Neuronal stem cell (in vitro differentiated cells): ENCODE results near the gene NUDT8.
A peak's percentile ranks its signal among the peaks of the same experiment; 100 is the strongest.

Source experiments
- DNase-seq: peaks from one replicate; pipeline ENCODE4 v3.0.0-alpha.2; 2013; ENCODE audit warnings: low spot score
- H2AFZ ChIP-seq: one replicate; pipeline ENCODE4 v1.6.1; 2013; ENCODE audit warnings: mild to moderate bottlenecking, low read length, inconsistent platforms
- H2AK5ac ChIP-seq: 2 replicates; pipeline ENCODE4 v1.6.1; 2013; ENCODE audit warnings: low read depth, mild to moderate bottlenecking, inconsistent platforms, low read length, moderate library complexity, mixed read lengths
- H2BK120ac ChIP-seq: 2 replicates; pipeline ENCODE4 v1.6.1; 2013; ENCODE audit warnings: low read depth, mild to moderate bottlenecking, inconsistent platforms, low read length, moderate library complexity, mixed read lengths
- H2BK12ac ChIP-seq: one replicate; pipeline ENCODE4 v1.6.1; 2013; ENCODE audit warnings: low read length, inconsistent platforms
- H2BK15ac ChIP-seq: 2 replicates; pipeline ENCODE4 v1.6.1; 2013; ENCODE audit warnings: mild to moderate bottlenecking, low read length, inconsistent platforms, mixed read lengths
- H2BK5ac ChIP-seq: one replicate; pipeline ENCODE4 v1.6.1; 2013; ENCODE audit warnings: inconsistent platforms, mild to moderate bottlenecking, low read length, moderate library complexity
- H3K14ac ChIP-seq: one replicate; pipeline ENCODE4 v1.6.1; 2013; ENCODE audit warnings: low read length, inconsistent platforms
- H3K18ac ChIP-seq: 2 replicates; pipeline ENCODE4 v1.6.1; 2013; ENCODE audit warnings: low read length, inconsistent platforms
- H3K23ac ChIP-seq: 2 replicates; pipeline ENCODE4 v1.6.1; 2013; ENCODE audit warnings: low read depth, mild to moderate bottlenecking, mixed read lengths, low read length, inconsistent platforms; ENCODE audit not compliant: poor library complexity
- H3K27ac ChIP-seq: replicated peaks from 3 replicates; pipeline ENCODE4 v1.5.1; 2013; ENCODE audit warnings: low read length, inconsistent platforms
- H3K27me3 ChIP-seq, 3 experiments: 2 replicates each; pipeline ENCODE4 v1.6.1; 2013; ENCODE audit warnings: low read length in 3 of 3, mild to moderate bottlenecking in 2 of 3, inconsistent platforms in 1 of 3, low read depth in 1 of 3, mixed read lengths in 1 of 3, moderate library complexity in 1 of 3; ENCODE audit not compliant: control insufficient read depth in 3 of 3, insufficient read depth in 3 of 3
- H3K36me3 ChIP-seq, 2 donors: replicated peaks in 1 of 2; 2 replicates each; pipeline ENCODE4 v1.6.1; 2013; ENCODE audit warnings: low read length in 2 of 2; ENCODE audit not compliant: control insufficient read depth in 2 of 2, insufficient read depth in 2 of 2
- H3K4ac ChIP-seq: 2 replicates; pipeline ENCODE4 v1.6.1; 2013; ENCODE audit warnings: inconsistent platforms, mild to moderate bottlenecking, low read length, moderate library complexity
- H3K4me1 ChIP-seq, 2 donors: 1 replicate in 1 of 2; 2 replicates in 1 of 2; pipeline ENCODE4 v1.6.1; 2013; ENCODE audit warnings: low read length in 2 of 2, low read depth in 1 of 2; ENCODE audit not compliant: control insufficient read depth in 2 of 2, insufficient read depth in 1 of 2
- H3K4me2 ChIP-seq: one replicate; pipeline ENCODE4 v1.6.1; 2013; ENCODE audit warnings: mild to moderate bottlenecking, low read length, inconsistent platforms; ENCODE audit not compliant: insufficient read depth, poor library complexity, severe bottlenecking
- H3K4me3 ChIP-seq, 2 donors: 2 replicates each; pipeline ENCODE4 v1.5.1; 2013; ENCODE audit warnings: low read length in 2 of 2, mild to moderate bottlenecking in 2 of 2, inconsistent platforms in 1 of 2, moderate library complexity in 1 of 2
- H3K79me1 ChIP-seq: one replicate; pipeline ENCODE4 v1.6.1; 2013; ENCODE audit warnings: low read depth, mild to moderate bottlenecking, inconsistent platforms, low read length, moderate library complexity
- H3K9ac ChIP-seq: one replicate; pipeline ENCODE4 v1.6.1; 2013; ENCODE audit warnings: mild to moderate bottlenecking, low read depth, low read length, inconsistent platforms; ENCODE audit not compliant: poor library complexity
- H3K9me3 ChIP-seq, 2 donors: replicated peaks in 1 of 2; 2 replicates each; pipeline versions ENCODE3 to v1.6.1; 2013; ENCODE audit warnings: low read length in 2 of 2, mild to moderate bottlenecking in 2 of 2, inconsistent platforms in 1 of 2, low read depth in 1 of 2, mixed read lengths in 1 of 2, moderate library complexity in 1 of 2; ENCODE audit not compliant: control insufficient read depth in 2 of 2, insufficient read depth in 1 of 2
- H4K8ac ChIP-seq: one replicate; pipeline ENCODE4 v1.6.1; 2013; ENCODE audit warnings: low read depth, mild to moderate bottlenecking, inconsistent platforms, low read length, moderate library complexity
- H4K91ac ChIP-seq: one replicate; pipeline ENCODE4 v1.6.1; 2013; ENCODE audit warnings: low read length, low read depth, mild to moderate bottlenecking, inconsistent platforms; ENCODE audit not compliant: poor library complexity
- WGBS, 2 donors: extraction: QIAGEN DNeasy Blood & Tissue Kit; methylation state at CpG; one replicate each; pipeline ENCODE4 v1.1.7; 2013; ENCODE audit warnings: missing lambda C conversion rate in 2 of 2, mixed read lengths in 1 of 2; ENCODE audit not compliant: insufficient read length in 2 of 2, insufficient replicate concordance in 1 of 2; ENCODE audit errors: extremely low coverage in 2 of 2; 5-methylcytosine and 5-hydroxymethylcytosine counted together

Gene NUDT8

GRCh38 chr11:67615728-67616430 is 13.9 kb downstream of the NUDT8 start:
- Histone ChIP-seq H3K4ac (no peak overlapping the region), H3K27ac (no peak overlapping the region), H2BK5ac (peak overlapping the region; percentile 10), H3K9ac (peak overlapping the region; percentile 38), H3K18ac (peak overlapping the region; percentile 95), H2BK12ac (peak overlapping the region; percentile 64), H3K14ac (peak overlapping the region; percentile 25), H2AK5ac (peak overlapping the region; percentile 68), H3K4me2 (peak overlapping the region; percentile 31), H4K91ac (no peak overlapping the region), H2AFZ (no peak overlapping the region), H2BK120ac (peak overlapping the region; percentile 24), H3K4me3 (peak overlapping the region in 1 of 2 donors; percentile 69), H3K9me3 (peaks cover 0 to 4% of the 10 kb centered on the region in 2 donors), H2BK15ac (peak overlapping the region; percentile 94), H3K23ac (peak overlapping the region; percentile 85), H3K4me1 (peaks cover 9 to 25% of the 10 kb centered on the region in 2 donors), H3K27me3 (peaks cover 0 to 9% (median 0%) of the 10 kb centered on the region in 3 experiments), H3K79me1 (peaks cover 2% of the 10 kb centered on the region), H3K36me3 (peaks cover 8 to 19% of the 10 kb centered on the region in 2 donors), H4K8ac (peak overlapping the region; percentile 33)
- WGBS, 2 donors: no CpG with 5 or more reads among the region's 34 CpGs
- DNase-seq: no peak

GRCh38 chr11:67614730-67615714 is 14.7 kb downstream of the NUDT8 start:
- H3K79me1 ChIP-seq: peaks cover 2% of the 10 kb centered on the region
- H4K91ac ChIP-seq: no peak overlapping the region
- H2BK12ac ChIP-seq: peak overlapping the region; percentile 73
- peaks cover 0 to 9% (median 0%) of the 10 kb centered on the region in 3 experiments for H3K27me3 ChIP-seq
- H3K4me3 ChIP-seq: no peak overlapping the region
- DNase-seq: no peak
- H2AFZ ChIP-seq: no peak overlapping the region
- peak overlapping the region; percentile 53 for H2BK5ac ChIP-seq
- peaks cover 0 to 4% of the 10 kb centered on the region in 2 donors for H3K9me3 ChIP-seq
- peak overlapping the region; percentile 25 for H3K14ac ChIP-seq
- H2BK15ac ChIP-seq: peak overlapping the region; percentile 74
- no peak overlapping the region for H4K8ac ChIP-seq
- H3K9ac ChIP-seq: no peak overlapping the region
- no peak overlapping the region for H3K4me2 ChIP-seq
- no CpG with 5 or more reads among the region's 18 CpGs for WGBS, 2 donors
- H3K36me3 ChIP-seq: peaks cover 14 to 28% of the 10 kb centered on the region in 2 donors
- peak overlapping the region; percentile 95 for H3K18ac ChIP-seq
- peak overlapping the region; percentile 93 for H3K23ac ChIP-seq
- no peak overlapping the region for H3K27ac ChIP-seq
- H2BK120ac ChIP-seq: no peak overlapping the region
- H2AK5ac ChIP-seq: peak overlapping the region; percentile 68
- no peak overlapping the region for H3K4ac ChIP-seq
- H3K4me1 ChIP-seq: peaks cover 9 to 25% of the 10 kb centered on the region in 2 donors

- peak overlapping the region; percentile 80 for H3K18ac ChIP-seq
- no peak overlapping the region for H2AFZ ChIP-seq
- no peak overlapping the region for H3K14ac ChIP-seq
- peaks cover 14 to 37% of the 10 kb centered on the region in 2 donors for H3K36me3 ChIP-seq
- no peak overlapping the region for H3K9ac ChIP-seq
- peaks cover 0 to 4% of the 10 kb centered on the region in 2 donors for H3K9me3 ChIP-seq
- DNase-seq: peak; percentile 69
- H2BK120ac ChIP-seq: no peak overlapping the region
- no peak overlapping the region for H3K4me3 ChIP-seq
- peak overlapping the region; percentile 68 for H2AK5ac ChIP-seq
- H4K91ac ChIP-seq: no peak overlapping the region
- peak overlapping the region; percentile 38 for H3K4ac ChIP-seq
- H3K79me1 ChIP-seq: peaks cover 2% of the 10 kb centered on the region
- H3K4me1 ChIP-seq: peaks cover 9 to 25% of the 10 kb centered on the region in 2 donors
- H2BK12ac ChIP-seq: no peak overlapping the region
- H3K23ac ChIP-seq: peak overlapping the region; percentile 86
- H3K27ac ChIP-seq: no peak overlapping the region
- no peak overlapping the region for H4K8ac ChIP-seq
- peak overlapping the region; percentile 74 for H2BK15ac ChIP-seq
- no CpG with 5 or more reads among the region's 23 CpGs for WGBS, 2 donors
- no peak overlapping the region for H3K4me2 ChIP-seq
- H3K27me3 ChIP-seq: peaks cover 0 to 9% (median 0%) of the 10 kb centered on the region in 3 experiments
- peak overlapping the region; percentile 42 for H2BK5ac ChIP-seq
Observed at GRCh38 chr11:67613960-67614715, 15.6 kb downstream of the NUDT8 start.
